HG03159 (cell line): Measurements from ENCODE around the gene RAD9A.

ENCODE experiments used
- ATAC-seq: cut with Tn5 transposase; IDR thresholded peaks from one replicate; pipeline ENCODE4 v1.9.1; 2021; ENCODE audit warnings: mild to moderate bottlenecking, moderate library complexity; ENCODE audit not compliant: unreplicated experiment

Gene RAD9A

GRCh38 chr11:67408437-67409200 lies 16.8 kb downstream of the RAD9A start:
- no peak for ATAC-seq

GRCh38 chr11:67409261-67409666 lies 17.5 kb downstream of the RAD9A start:
- ATAC-seq, result no peak

- ATAC-seq, result no peak
These were observed 18.1 kb downstream of the RAD9A start for GRCh38 chr11:67409781-67410368.

DNA sequence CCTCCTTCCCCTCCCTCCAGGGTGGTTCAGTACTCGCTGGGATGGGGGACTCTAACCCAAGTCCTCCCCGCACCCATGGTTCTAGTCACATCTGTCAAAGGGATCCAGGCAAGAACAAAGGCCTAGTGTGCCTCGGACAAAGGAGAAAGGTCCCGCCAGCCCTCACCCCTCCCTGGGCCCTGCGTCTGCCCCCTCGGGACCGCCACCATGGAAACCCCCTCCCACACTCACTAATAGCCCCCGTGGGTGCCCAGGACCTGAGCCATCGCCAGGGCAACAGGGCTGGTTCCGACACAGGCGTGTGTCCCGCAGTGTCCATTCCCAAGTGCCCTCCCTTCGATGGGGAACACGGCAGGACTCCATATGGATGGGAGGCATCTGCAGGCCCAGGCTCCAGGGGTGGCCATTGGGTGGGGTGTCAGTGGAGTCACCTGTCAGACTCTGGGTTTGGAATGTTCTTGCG lies 18.6 kb downstream of the RAD9A start:
- no peak for ATAC-seq

GRCh38 chr11:67410984-67411784 lies 19.4 kb downstream of the RAD9A start:
- ATAC-seq, result no peak

DNA sequence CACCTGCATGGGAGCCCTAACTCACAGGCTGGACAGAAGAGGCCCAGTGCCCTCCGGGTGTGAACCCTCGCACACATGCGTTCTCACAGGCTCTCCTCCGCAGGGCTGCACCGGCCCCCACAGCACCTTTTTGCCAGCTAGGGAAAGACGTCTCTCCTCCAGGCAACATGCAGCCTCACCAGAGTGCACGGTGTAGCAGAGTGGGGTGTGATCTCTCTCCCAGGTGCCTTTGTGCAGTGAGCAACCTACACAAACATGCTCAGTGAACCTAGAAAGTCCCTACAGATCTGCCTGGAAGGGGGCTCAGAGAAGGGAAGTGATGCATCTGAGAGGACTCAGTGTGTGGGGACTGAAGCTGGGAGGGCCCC lies 20.0 kb downstream of the RAD9A start:
- ATAC-seq, result no peak

- no peak for ATAC-seq
These were observed 20.9 kb downstream of the RAD9A start for GRCh38 chr11:67412495-67413179.

DNA sequence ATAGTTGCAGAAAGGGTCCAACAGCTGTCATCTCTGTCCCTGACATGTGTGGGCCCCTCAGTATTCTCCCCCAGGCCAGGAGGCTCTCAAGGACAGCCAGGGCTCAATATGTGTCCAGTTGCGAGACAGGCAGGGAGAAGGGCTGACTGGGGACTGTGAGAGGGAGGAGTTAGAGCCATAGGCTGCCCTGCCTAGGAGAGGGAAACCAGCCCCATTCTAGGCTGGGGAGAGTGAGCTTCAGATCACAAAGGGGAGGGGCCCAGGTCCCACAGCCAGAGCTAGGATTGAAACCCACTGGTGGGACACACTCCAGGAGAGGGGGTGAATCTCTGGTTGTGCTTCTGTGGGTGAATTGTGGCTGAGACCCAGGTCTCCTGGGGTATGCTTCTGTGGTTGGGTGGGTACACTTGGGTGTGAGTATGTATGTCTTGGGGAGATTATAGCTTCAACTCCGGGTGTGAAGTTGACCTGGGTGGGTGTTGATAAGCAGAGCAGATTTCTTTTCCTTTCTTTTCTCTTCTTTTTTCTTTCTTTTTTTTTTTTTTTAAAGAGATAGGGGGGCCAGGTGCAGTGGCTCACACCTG lies 21.6 kb downstream of the RAD9A start:
- no peak for ATAC-seq

DNA sequence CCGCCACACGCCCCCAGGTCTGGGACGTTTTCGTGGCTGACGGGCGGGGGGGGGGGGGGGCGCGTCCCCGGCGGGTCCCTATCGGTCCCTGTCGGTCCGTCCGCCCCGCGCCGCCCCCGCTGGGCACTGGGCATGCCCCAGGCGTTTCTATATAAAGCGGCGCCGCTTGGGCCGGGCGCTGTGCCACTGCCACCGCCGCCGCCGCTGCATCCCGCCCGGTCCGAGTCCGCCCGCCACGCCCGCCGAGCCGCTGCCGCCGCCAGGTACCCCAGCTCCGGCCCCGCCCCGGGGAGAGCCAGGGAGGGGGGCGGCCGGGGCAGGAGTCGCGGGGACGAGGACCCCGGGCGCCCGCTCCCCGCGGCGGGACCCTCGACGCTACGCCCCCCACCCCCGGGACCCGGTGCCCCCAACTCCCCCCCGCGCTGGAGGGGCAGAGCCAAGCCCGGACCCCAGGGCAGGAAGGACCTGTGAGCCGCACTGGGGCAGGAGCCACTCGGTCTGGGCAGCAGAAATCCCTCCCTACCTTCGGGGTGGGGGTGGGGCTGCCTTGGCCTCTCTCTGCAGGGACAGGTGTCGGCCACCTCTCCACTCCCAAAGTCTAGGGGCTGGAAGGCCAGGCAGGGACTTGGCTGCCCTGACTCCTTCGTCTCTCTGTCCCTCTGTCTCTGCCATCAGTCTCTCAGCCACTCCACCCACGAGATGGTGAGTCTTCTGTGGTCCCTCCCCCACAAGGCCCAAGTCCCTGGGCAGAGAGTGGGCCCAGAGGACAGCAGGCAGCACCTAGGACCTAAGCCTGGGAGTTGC lies 23.9 kb downstream of the RAD9A start, which contains the start of gene CARNS1:
Gene CARNS1 (plus strand): TSS at position 178 of the 804 bp plus-strand sequence. CDS start 522 bp downstream, at position 700.
- no peak for ATAC-seq

GRCh38 chr11:67416416-67417335 lies 24.9 kb downstream of the RAD9A start:
- no peak for ATAC-seq

DNA sequence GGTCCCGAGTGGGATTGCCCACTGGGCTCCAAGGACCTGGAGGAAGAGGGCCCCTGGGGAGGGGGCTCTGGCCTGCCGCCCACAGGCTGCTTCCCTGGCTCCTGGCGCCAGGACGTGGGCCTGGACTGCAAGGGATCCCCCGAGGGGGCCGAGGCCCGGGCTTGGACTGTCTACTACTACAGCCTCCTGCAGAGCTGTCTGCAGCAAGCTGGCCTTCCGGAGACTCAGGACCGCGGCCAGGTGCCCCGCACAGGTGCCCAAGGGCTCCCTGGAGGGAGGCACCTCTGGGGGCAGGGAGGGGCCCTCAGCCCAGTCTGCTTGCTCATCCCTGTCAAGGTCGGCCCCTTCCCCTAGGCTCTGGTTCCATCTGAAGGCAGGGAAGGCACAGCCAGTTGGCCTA lies 25.6 kb downstream of the RAD9A start:
- no peak for ATAC-seq

GRCh38 chr11:67418476-67419281 lies 26.9 kb downstream of the RAD9A start:
- no peak for ATAC-seq

DNA sequence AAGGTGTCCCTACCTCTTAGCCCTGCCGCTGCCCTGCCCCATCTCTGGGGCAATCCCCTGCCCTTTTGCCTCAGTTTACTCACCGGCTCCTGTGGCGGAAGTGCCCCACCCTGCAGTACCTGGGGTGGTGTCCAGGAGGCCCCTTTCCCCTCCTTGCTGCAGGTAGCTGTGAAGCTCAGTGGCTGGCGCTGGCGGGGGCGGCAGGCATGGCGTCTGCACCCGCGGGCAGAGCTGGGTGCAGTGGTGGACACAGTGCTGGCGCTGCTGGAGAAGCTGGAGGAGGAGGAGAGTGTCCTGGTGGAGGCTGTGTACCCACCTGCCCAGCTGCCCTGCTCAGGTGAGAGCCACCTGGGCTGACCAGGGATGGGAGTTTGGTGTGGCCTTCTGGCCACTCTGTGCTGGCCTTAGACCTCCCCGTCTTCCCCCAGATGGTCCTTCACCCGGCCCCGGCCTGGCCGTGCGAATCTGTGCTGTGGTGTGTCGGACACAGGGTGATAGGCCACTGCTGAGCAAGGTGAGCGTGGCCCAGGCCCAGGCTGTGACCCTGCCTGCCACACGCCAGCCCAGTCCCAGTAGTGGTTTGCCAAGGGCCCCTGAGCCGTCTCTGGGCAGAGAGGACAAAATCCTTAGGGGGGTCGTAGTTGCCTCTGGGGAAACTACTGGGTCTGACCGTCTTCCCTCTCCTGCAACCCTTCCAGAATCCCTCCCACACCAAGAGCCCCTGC lies 27.7 kb downstream of the RAD9A start:
- ATAC-seq, result no peak

DNA sequence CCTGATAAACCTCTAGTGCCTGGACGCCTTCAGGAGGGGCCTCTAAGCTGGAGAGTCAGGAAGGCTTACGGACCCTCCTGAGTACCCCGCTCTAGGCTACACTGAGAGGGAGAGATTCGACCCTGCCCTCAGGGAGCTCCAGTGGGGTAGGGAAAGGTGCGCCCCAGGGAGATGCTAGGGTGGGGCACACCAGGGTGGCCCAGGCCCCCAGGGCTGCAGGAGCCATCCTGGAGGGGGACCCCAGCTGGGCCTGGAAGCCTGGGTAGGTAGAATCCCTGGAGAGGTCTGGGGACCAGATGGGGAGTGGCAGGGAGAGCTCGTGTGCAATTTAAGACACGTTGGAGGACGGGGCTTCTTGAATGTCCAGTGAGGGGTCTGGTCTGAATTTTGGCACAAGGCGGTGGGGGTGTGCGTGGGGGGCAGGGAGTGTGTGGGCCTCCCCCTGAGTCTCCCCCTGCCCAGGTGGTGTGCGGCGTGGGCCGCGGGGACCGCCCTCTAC lies 28.4 kb downstream of the RAD9A start:
- no peak for ATAC-seq

- peak; percentile 80 for ATAC-seq
These were observed 29.1 kb downstream of the RAD9A start for GRCh38 chr11:67420646-67421429.

DNA sequence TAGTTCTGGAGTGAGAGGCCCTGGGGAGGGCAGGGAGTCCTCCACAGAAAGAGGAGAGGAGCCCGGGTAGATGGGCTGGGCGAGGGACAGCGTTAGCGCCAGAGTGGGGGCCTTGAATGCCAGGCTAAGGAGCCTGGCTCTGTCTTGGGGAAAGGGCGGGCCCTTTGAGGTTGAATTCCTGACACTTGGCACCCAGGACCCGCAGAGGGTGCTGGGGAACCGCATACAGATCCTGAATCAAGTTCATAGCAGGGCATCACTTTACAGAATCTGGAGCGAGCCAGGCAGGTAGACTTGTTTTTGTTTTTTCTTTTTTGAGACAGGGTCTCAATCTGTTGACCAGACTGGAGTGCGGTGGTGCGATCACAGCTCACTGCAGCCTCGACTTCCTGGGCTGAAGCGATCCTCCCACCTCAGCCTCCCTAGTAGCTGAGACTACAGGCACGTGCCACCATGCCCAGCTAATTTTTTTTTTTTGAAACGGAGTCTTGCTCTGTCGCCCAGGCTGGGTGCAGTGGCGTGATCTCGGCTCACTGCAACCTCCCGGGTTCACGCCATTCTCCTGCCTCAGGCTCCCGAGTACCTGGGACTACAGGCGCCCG lies 29.7 kb downstream of the RAD9A start:
- no peak for ATAC-seq
